A172 (cell line): ENCODE measurements around the gene FEZ2. TPM values are rescaled to one million over a fixed set of nuclear protein-coding genes. Genes with fewer than 3 reads are reported as not detected.

Source experiments
- DNase-seq: peaks from one replicate; pipeline ENCODE4 v3.0.0-alpha.2; 2015; ENCODE audit warnings: low spot score
- total RNA-seq: library from RNA; depleted of rRNA; stranded (reverse); fragments of >200 nt; shearing (Covaris generic); gene quantifications from 2 replicates; pipeline ENCODE4 v1.2.3, GENCODE V29; 2014

Gene FEZ2
- total RNA-seq, 1 experiment from 2014 or later: 290 TPM

DNA sequence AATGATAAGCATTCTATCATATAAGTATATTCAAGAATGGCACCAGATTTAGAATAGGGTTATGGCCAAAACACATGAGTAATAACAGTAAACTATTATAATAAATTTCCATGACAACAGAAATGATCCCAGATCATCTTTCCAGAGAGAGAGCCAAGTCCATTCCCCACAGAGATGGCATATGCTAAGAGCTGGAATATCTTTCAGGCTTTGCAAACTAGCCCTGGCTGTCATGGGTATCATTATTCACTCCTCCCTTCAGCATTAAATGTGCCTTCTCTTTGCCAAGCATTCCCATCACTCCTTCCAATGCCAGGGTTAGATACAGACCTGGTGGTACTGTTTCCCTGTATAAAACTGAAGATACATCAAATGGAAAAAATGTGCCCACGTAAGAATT, 10.9 kb downstream of the FEZ2 start:
- DNase-seq: no peak

GRCh38 chr2:36586672-36587071, 11.3 kb downstream of the FEZ2 start:
- no peak for DNase-seq

DNA sequence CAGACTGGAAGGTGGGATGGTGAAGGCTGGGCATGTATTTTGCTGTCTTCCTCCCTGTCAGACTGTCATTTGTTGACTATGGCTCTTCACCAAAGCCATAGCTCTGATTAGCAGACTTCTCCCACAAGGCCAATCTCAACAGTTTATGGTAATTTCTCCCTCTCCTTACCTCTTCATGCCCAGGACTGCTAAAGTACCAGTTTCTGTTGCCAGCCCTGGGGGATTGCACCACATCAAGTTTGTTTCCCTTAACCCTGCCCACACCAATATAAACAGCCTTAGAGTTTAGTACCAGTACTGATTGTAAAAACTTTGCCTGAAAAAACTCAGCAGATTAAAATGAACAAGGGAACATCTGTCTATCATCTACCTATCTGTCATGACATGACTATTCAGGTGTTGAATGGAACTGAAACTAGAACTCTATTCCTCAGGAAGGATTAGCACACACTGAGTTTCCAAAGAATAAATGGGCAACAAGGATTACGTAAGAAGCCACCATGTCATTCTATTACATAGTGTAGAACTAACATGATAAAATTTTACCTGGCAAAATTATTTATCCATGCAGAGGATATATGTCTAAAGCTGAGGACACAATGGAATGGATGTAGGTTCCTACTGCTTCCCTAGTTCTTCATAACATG, 13.7 kb downstream of the FEZ2 start:
- DNase-seq: no peak

DNA sequence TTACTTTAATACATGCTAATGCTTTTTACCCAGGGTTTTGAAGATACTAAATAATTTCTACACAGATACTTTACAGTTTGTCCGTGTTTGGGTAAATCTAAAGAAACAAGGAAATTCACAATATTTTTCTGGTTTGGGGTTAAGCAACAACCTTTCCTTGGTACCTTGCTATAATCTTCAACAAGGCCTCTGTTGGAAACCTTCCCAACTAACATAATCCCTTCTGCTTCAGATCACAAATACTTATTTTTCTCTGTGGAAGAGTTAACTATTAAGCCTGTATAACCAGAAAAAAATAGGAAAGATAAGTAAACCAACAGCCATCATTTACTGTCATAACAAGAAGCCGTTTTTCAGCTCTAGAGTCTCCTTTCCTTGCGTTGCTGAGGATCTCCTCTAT, 15.0 kb downstream of the FEZ2 start:
- no peak for DNase-seq

GRCh38 chr2:36582538-36582937, 15.4 kb downstream of the FEZ2 start:
- no peak for DNase-seq

- no peak for DNase-seq
These were observed 18.7 kb downstream of the FEZ2 start for GRCh38 chr2:36579297-36579664.

GRCh38 chr2:36578343-36579296, 19.3 kb downstream of the FEZ2 start:
- DNase-seq: peak; percentile 47

- no peak for DNase-seq
These were observed 20.1 kb downstream of the FEZ2 start for GRCh38 chr2:36577884-36578283.

DNA sequence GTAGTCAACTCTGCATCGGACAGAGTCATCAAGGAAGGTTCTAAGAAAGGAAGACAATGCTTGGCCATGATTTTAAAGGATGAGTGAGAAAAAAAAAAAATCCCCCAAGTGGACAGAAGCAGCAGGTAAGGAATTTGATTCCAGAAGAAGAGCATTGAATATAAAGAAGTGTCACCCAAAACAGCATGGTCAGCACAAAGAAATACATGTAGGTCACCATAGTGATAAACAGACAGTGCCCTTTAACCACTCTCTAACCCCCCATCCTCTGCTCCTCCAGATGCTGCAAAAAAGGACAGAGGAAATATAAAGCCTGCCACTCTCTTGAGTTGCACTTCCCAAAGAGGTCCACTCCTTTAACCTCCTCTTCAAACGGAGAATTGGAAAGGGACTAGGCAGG, 23.4 kb downstream of the FEZ2 start:
- DNase-seq: no peak

DNA sequence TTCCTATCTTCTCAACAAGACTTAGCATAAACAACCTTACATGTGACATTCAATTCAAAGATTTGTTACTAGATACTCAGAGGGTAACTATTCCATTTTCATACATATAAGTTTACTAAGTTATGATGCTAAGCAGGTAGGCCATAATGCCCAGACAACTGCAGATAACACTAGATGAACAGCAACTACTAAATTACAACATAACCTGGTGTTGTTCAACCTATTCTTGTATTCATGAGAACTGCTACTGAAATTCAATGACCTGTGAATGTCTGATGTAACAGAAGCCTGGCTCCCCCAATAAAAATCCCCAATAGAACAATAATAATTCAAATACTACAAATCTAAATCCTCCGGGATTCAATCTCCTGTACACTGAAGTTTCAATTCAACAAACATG, 24.8 kb downstream of the FEZ2 start:
- no peak for DNase-seq

DNA sequence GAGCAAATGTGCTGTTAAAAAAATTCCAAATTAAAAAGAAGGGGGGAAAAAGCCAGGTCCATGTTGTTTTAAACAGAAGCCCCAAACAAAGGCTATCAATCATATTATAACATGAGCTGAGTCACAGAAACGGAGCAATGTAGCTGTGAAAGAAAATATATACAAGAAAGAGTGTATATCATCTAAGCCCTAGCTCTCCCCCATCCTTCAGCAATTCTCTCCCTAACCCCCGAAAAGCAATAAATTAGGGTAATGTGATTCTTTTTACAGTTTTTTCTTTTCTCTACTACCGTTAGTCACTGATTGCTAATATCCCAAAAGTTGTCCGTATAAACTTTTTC, 25.3 kb downstream of the FEZ2 start:
- DNase-seq: peak; percentile 65

GRCh38 chr2:36572054-36572718, 25.8 kb downstream of the FEZ2 start:
- DNase-seq: no peak

GRCh38 chr2:36570416-36570815, 27.6 kb downstream of the FEZ2 start:
- no peak for DNase-seq

DNA sequence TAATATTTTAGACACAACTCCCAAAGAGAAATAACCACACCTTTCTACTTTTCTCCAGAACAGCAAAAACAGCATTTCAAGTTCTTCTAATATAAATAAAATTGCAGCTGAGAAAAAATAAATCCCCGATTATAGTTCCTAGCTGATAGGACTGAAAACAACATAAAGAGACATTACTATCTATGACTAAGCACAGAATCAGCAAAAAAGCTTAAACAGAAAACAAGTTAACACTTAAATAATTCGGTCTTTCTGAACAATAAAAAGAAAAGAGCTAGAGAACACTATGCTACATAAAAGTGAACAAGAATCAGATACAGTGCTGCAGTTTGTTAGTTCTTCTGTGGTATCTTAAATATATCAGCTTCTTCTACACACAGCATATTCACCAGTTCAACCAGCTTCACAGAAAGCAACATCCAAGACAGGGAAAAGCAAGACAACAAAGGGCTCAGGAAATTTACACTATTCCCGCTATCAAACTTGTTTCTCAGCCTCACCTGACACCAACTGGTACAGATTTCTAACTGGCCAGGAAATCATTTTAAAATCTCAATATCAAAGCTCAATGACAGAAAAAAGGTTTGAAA, 28.6 kb downstream of the FEZ2 start:
- DNase-seq: peak; percentile 63

DNA sequence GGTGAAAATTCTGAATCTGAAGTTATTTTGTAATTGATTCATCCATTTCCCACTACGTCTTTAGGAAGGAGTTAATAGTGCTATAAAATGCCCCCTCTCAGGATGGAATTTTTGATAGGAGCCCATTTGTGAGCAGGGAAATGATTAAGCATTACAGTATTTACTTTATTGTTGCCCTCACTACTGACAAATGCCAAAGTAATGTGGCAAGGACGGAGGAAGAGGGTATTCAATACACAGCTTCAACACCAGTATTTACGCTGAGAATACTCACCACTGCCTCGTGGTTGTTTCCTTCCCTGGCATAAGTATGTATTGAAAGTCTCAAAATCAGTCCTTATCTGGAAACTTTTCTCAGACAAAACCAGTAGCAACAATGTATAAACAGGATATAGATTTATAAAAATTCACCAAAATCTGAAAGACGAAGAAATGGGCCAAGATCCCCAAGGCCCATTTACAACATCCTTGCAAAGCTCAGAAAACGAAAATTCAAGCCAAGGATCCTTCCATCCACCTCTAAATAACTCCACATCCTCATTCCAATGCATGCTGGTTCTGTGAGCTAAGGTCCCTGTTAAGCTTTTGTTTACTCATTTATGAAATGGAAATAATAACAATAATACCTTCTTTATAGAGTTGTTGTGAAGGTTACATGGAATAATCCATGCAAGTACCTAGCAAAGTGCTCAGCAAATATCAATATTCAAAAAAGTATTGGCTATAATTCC, 29.3 kb downstream of the FEZ2 start:
- peak; percentile 92 for DNase-seq

DNA sequence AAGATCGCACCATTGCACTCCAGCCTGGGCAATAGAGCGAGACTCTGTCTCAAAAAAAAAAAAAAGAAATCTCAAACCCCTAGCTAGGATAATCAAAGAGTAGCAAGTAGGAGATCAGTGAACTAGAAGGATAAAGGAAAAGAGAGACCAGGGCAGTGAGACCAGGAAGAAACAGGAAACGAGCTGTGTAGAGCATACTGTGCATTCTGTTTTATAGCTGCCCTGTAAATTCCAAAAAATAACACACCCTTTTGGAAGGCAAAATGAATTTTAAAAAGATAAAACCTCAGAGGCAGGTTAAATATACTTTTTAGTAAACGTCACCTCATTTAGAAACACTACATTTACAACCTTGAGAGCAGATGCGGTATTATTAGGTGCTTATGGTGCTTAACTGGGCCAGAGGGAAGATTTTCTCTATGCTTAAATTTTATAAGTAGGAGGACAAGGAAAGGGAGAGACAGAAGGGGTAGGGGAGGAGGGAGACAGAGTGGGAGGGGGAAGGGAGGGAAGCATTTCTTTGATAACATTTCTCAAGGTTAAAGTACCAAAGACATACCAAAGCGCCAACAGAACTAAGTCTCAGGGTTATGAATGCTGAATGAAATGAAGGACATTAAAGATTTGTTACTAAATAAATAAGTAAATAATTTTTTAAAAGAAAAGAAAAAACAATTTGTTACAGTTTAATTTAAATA, 30.1 kb downstream of the FEZ2 start:
- peak; percentile 75 for DNase-seq

DNA sequence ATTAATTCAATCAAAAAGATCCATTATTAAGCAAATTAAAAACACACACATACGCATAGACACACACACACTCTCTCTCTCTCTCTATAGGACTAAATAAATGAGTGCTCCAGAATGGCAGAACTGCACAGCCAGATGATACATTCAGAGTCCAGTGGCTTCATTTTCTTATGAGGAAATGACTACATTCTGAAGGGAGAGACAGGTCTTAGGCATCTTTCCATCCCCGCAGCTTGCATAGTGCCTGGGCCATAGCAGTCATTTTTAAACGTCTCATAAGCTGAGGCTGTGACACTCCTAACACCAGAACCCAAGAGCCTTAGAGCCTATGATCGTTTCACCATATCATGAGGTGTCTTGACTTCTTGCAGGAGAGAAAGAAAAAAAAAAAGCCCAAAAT, 31.1 kb downstream of the FEZ2 start:
- DNase-seq: no peak

DNA sequence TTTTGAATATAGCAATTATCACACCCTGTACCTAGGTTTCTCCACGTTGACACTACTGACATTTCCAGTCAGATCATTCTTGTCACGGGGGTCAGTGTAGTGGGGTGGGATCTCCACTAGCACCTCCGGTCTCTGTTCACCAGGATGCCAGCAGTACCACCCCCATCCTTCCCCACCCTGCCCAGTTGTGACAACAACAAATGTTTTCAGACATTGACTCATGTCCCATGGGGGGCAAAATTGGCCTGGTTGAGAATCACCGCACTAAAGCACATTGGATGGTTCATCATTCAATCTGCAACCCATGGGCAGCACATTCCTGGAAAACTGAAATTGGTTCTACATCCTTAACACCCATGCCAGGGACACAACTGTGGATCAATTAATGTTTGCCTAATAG, 32.3 kb downstream of the FEZ2 start:
- peak; percentile 2 for DNase-seq

DNA sequence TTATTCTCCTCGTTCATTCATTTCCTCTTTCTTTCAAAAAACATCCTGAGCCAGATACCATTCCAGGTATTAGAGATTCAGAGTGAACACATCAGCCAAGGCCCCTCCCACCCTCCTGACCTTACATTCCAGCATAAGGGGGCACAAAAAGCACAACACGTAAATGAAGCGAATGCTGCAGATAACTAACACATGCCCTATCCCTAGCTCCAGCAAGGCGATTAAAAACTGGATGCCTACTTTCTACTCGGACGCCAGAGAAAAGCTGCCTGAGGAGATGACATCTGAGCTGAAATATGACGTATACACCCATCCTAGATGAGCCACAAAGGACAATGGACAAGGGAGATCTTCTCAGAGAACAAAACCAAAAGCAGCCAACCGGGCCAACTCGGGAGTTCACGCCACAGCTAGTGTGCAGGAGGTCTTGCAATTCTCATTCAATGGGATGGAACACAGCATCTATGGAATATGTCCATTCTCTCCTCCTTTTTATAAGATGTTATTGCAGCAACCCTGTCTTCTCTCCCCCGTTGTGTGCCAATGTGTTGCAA, 33.5 kb downstream of the FEZ2 start:
- peak; percentile 26 for DNase-seq

- DNase-seq: peak; percentile 52
These were observed 34.9 kb downstream of the FEZ2 start for GRCh38 chr2:36562973-36563532.
